Activated CD8-positive, alpha-beta T cell treated with anti-CD3 and anti-CD28 coated beads for 36 hours (primary cell): ENCODE measurements around the gene RFX2. TPM values are rescaled to one million over a fixed set of nuclear protein-coding genes. Genes with fewer than 3 reads are reported as not detected.

Source experiments
- ATAC-seq: fragments of 200-7000 bp; cut with Tn5 transposase; one replicate; pipeline ENCODE4 v1.10.0; 2021; ENCODE audit warnings: mild to moderate bottlenecking, moderate library complexity
- CTCF ChIA-PET: fragments of 350-600 bp; sonication (Branson Sonifier 250); formaldehyde crosslinking; loops from one replicate; lab custom pipeline; 2021; ENCODE audit warnings: antibody characterized with exemption; lab: Charles Lee
- POLR2A ChIA-PET: fragments of 350-600 bp; sonication (Branson Sonifier 250); formaldehyde crosslinking; loops from one replicate; lab custom pipeline; 2021; ENCODE audit warnings: antibody characterized with exemption; lab: Charles Lee
- DNase-seq: peaks from one replicate; pipeline ENCODE4 v3.0.0-alpha.2; 2020
- H3K27ac Mint-ChIP-seq: one replicate; pipeline ENCODE4 v1.8.0; 2021; ENCODE audit warnings: mild to moderate bottlenecking, mixed read lengths
- H3K27me3 Mint-ChIP-seq: one replicate; pipeline ENCODE4 v1.8.0; 2021; ENCODE audit warnings: mixed read lengths
- H3K36me3 Mint-ChIP-seq: one replicate; pipeline ENCODE4 v1.8.0; 2021; ENCODE audit warnings: low read depth, mixed read lengths
- H3K4me1 Mint-ChIP-seq: one replicate; pipeline ENCODE4 v1.8.0; 2021; ENCODE audit warnings: low read depth, mixed read lengths
- H3K4me3 Mint-ChIP-seq: one replicate; pipeline ENCODE4 v1.8.0; 2021; ENCODE audit warnings: mild to moderate bottlenecking, moderate library complexity, mixed read lengths
- H3K9me3 Mint-ChIP-seq: one replicate; pipeline ENCODE4 v1.8.0; 2021; ENCODE audit warnings: mixed read lengths
- intact Hi-C: fragments of 100-400 bp; cut with micrococcal nuclease; formaldehyde crosslinking; loops from one replicate; pipeline ENCODE4 v1.10.0; 2022
- total RNA-seq, 2 experiments: library from RNA; stranded (reverse); gene quantifications; one replicate each; pipeline ENCODE4 v1.2.3, GENCODE V29; 2021
- TF ChIP-seq, protein P1 (sequence below): fragments of 200-600 bp; IDR thresholded peaks from one replicate; pipeline ENCODE4 v1.8.0; 2022; ENCODE audit warnings: antibody characterized with exemption, mild to moderate bottlenecking

The RFX2 gene
- total RNA-seq, 2 experiments from 2014 or later: 8.9 to 10.5 TPM

DNA sequence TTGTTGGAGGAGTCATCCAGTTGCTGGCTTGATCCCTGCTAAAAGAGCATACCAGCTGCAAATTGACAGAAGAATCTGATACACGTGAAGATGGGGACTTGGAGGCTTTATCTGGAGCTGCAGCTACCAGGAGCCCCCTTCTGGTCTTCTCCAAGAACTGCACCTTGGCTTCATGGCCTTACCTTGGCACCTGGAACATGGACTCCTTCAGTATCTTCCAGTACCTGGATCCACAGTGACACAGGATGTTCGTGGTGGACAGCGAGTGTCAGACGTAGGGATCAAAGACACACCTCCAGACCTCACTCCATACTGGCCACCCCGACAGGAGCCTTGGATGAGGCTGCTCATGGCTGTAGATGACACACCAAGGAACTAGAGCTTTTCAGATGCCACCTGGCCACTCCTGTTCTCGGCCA lies 15.3 kb upstream of the RFX2 start:
- peak; percentile 76 for DNase-seq
- ChIA-PET POLR2A (interaction anchor here (0.6 kb wide), 1 partner anchor 1458 kb away, joined by 3 read pairs; no protein-coding TSS in a partner anchor), CTCF (interaction anchor here (0.7 to 9.6 kb wide), 40 partner anchors 9 to 738 kb away, joined by 3 to 218 read pairs (median 4); no protein-coding TSS in a partner anchor)
- no peaks in the 10 kb centered on the region for H3K27me3 Mint-ChIP-seq
- no peaks in the 10 kb centered on the region for H3K36me3 Mint-ChIP-seq
- H3K4me3 Mint-ChIP-seq: no peak overlapping the region
- intact Hi-C loops: loop anchor here (1.0 kb wide), 1 partner anchor 76 kb away; no protein-coding TSS in a partner anchor
- TF ChIP-seq, protein P1, sequence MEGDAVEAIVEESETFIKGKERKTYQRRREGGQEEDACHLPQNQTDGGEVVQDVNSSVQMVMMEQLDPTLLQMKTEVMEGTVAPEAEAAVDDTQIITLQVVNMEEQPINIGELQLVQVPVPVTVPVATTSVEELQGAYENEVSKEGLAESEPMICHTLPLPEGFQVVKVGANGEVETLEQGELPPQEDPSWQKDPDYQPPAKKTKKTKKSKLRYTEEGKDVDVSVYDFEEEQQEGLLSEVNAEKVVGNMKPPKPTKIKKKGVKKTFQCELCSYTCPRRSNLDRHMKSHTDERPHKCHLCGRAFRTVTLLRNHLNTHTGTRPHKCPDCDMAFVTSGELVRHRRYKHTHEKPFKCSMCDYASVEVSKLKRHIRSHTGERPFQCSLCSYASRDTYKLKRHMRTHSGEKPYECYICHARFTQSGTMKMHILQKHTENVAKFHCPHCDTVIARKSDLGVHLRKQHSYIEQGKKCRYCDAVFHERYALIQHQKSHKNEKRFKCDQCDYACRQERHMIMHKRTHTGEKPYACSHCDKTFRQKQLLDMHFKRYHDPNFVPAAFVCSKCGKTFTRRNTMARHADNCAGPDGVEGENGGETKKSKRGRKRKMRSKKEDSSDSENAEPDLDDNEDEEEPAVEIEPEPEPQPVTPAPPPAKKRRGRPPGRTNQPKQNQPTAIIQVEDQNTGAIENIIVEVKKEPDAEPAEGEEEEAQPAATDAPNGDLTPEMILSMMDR: peak; percentile 87
- H3K4me1 Mint-ChIP-seq: no peaks in the 10 kb centered on the region
- H3K27ac Mint-ChIP-seq: no peak overlapping the region
- peaks cover 5% of the 10 kb centered on the region for H3K9me3 Mint-ChIP-seq
- peak; percentile 95 for ATAC-seq

DNA sequence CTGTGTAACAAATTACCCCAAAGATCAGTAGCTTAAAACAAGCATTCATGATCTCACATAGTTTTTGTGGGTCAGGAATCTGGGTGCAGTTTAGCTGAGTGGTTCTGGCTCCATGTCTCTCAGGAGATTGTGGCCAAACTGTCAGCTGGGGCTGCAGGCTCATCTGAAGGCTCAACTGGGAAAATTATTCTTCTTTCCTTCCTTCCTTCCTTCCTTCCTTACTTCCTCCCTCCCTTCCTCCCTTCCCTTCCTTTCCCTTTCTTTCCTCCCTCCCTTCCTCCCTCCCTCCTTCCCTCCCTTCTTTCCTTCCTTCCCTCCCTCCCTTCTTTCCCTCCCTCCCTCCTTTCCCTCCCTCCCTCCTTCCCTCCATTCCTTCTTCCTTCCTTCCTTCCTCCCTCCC lies 8.7 kb upstream of the RFX2 start:
- H3K9me3 Mint-ChIP-seq: peaks cover 2% of the 10 kb centered on the region
- ATAC-seq (no peak), DNase-seq (no peak)
- no peak overlapping the region for H3K27ac Mint-ChIP-seq
- H3K4me1 Mint-ChIP-seq: no peaks in the 10 kb centered on the region
- TF ChIP-seq, protein P1: no peak
- ChIA-PET POLR2A (no interaction called here), CTCF (interaction anchor here (0.6 kb wide), 1 partner anchor 245 kb away, joined by 3 read pairs; no protein-coding TSS in a partner anchor)
- intact Hi-C loops: no loop called here
- H3K36me3 Mint-ChIP-seq: no peaks in the 10 kb centered on the region
- no peak overlapping the region for H3K4me3 Mint-ChIP-seq
- H3K27me3 Mint-ChIP-seq: no peaks in the 10 kb centered on the region

DNA sequence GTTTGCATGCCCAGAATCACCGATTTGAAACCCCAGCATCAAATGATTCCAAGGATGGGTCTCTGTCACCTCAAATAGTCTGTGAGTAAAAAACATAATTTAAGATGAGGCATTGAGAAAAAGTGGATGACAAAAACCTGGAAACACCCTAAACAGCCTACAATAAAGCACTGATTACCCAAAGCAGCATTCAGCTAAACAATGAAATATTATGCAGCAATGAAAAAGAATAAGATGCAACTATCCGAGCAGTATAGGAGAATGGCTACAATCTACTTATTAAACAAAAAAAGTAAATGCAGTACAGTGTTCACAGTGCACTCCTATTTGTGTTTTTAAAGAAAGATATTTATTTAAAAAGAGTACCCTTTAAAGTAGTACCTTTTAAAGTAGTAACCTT lies 7.7 kb upstream of the RFX2 start:
- H3K36me3 Mint-ChIP-seq: no peaks in the 10 kb centered on the region
- intact Hi-C loops: no loop called here
- DNase-seq: no peak
- ChIA-PET POLR2A (interaction anchor here (0.9 kb wide), 1 partner anchor 17 kb away, joined by 3 read pairs; no protein-coding TSS in a partner anchor), CTCF (interaction anchor here (2.0 to 8.2 kb wide), 3 partner anchors 9 to 70 kb away, joined by 7 to 45 read pairs (median 18); no protein-coding TSS in a partner anchor)
- no peak overlapping the region for H3K4me3 Mint-ChIP-seq
- H3K27ac Mint-ChIP-seq: no peak overlapping the region
- no peaks in the 10 kb centered on the region for H3K4me1 Mint-ChIP-seq
- TF ChIP-seq, protein P1: no peak
- no peaks in the 10 kb centered on the region for H3K27me3 Mint-ChIP-seq
- H3K9me3 Mint-ChIP-seq: peaks cover 2% of the 10 kb centered on the region
- no peak for ATAC-seq

DNA sequence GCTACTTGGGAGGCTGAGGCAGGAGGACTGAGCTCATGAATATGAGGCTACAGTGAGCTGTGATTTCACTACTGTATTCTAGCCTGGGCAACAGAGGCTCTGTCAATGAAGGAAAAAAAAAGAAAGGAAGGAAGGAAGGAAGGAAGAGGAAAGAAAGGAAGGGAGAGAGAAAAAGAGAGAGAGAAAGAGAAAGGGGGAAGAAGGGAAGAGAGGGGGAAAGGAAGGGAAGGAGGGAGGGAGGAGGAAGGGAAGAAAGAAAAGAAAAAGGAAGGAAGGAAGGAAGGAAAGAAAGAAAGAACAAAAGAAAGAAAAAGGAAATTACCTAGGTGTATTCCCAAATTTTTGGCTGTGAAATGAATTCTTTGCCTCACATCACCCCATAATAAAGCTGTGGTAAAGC lies 7.2 kb upstream of the RFX2 start:
- Mint-ChIP-seq H3K36me3 (no peaks in the 10 kb centered on the region), H3K9me3 (peaks cover 2% of the 10 kb centered on the region), H3K4me3 (no peak overlapping the region), H3K27me3 (no peaks in the 10 kb centered on the region), H3K27ac (no peak overlapping the region), H3K4me1 (no peaks in the 10 kb centered on the region)
- intact Hi-C loops: no loop called here
- ATAC-seq (no peak), DNase-seq (no peak)
- CTCF ChIA-PET: interaction anchor here (2.0 to 8.2 kb wide), 3 partner anchors 9 to 70 kb away, joined by 7 to 45 read pairs (median 18); no protein-coding TSS in a partner anchor
- TF ChIP-seq, protein P1: no peak
- POLR2A ChIA-PET: interaction anchor here (0.9 kb wide), 1 partner anchor 17 kb away, joined by 3 read pairs; no protein-coding TSS in a partner anchor

DNA sequence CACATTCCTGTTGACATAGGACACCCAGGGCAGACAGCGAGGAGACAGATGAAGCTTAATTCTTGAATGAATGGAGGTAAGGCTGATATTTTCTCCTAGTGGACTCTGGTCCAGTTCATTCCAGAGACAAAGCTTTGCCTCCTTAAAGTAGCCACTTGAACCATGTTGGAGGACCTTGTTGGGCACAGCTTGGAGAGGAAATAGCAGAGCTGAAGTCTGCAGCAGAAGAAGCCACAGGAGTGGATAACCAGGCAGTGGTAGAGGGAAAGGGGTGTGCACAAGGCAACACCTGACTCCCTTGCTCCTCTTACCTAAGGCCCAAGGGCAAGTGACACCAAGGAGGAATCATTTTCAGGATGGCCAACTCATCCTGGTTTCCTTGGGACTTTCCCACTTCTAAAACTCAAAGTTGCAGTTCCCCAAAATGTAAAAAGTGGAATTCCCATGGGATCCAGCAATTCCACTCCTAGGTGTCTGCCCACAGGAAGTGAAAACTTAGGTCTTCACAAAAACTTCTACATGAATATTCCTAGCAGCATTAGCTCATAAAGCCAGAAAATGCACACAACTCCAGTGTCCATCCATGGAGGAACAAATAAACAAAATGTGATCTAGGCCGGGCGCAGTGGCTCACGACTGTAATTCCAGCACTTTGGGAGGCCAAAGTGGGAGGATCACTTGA lies 6.6 kb upstream of the RFX2 start:
- ChIA-PET CTCF (interaction anchor here (2.0 to 8.2 kb wide), 4 partner anchors 10 to 69 kb away, joined by 4 to 45 read pairs (median 12); no protein-coding TSS in a partner anchor), POLR2A (no interaction called here)
- no peaks in the 10 kb centered on the region for H3K4me1 Mint-ChIP-seq
- DNase-seq (no peak), ATAC-seq (no peak)
- no peaks in the 10 kb centered on the region for H3K36me3 Mint-ChIP-seq
- H3K4me3 Mint-ChIP-seq: no peak overlapping the region
- no peak overlapping the region for H3K27ac Mint-ChIP-seq
- TF ChIP-seq, protein P1: no peak
- intact Hi-C loops: no loop called here
- H3K9me3 Mint-ChIP-seq: peaks cover 2% of the 10 kb centered on the region
- H3K27me3 Mint-ChIP-seq: no peaks in the 10 kb centered on the region
